Fibroblast of peridontal ligament (primary cell): ENCODE data around the gene CDYL2.

Source experiments
- DNase-seq: peaks from one replicate; pipeline ENCODE4 v3.0.0-alpha.2; 2010; ENCODE audit errors: extremely low read depth

CDYL2 gene

GRCh38 chr16:80705596-80705995 lies 98.8 kb downstream of the CDYL2 start:
- no peak for DNase-seq

GRCh38 chr16:80704751-80705505 lies 99.5 kb downstream of the CDYL2 start:
- DNase-seq: no peak

- DNase-seq: no peak
Observed at GRCh38 chr16:80703131-80704071, 101.0 kb downstream of the CDYL2 start.

- no peak for DNase-seq
Observed at GRCh38 chr16:80702696-80703095, 101.7 kb downstream of the CDYL2 start.

GRCh38 chr16:80700558-80700957 lies 103.8 kb downstream of the CDYL2 start:
- no peak for DNase-seq

- DNase-seq: no peak
Observed at GRCh38 chr16:80695020-80695419, 109.4 kb downstream of the CDYL2 start.

GRCh38 chr16:80693553-80693952 lies 110.8 kb downstream of the CDYL2 start:
- no peak for DNase-seq

GRCh38 chr16:80692270-80692669 lies 112.1 kb downstream of the CDYL2 start:
- DNase-seq: no peak

GRCh38 chr16:80691111-80691741 lies 113.2 kb downstream of the CDYL2 start:
- DNase-seq: no peak

- DNase-seq: no peak
Observed at GRCh38 chr16:80689487-80689886, 114.9 kb downstream of the CDYL2 start.

- no peak for DNase-seq
Observed at GRCh38 chr16:80687606-80688005, 116.8 kb downstream of the CDYL2 start.

- DNase-seq: no peak
Observed at GRCh38 chr16:80684906-80685305, 119.5 kb downstream of the CDYL2 start.

GRCh38 chr16:80684136-80684765 lies 120.1 kb downstream of the CDYL2 start:
- DNase-seq: no peak

- no peak for DNase-seq
Observed at GRCh38 chr16:80683646-80684045, 120.8 kb downstream of the CDYL2 start.

- DNase-seq: peak; percentile 71
Observed at GRCh38 chr16:80682421-80683070, 121.9 kb downstream of the CDYL2 start.

- no peak for DNase-seq
Observed at GRCh38 chr16:80681436-80681835, 123.0 kb downstream of the CDYL2 start.

GRCh38 chr16:80680839-80681238 lies 123.6 kb downstream of the CDYL2 start:
- no peak for DNase-seq

GRCh38 chr16:80680046-80680445 lies 124.4 kb downstream of the CDYL2 start:
- DNase-seq: no peak

- no peak for DNase-seq
Observed at GRCh38 chr16:80674884-80675283, 129.5 kb downstream of the CDYL2 start.

GRCh38 chr16:80672379-80672778 lies 132.0 kb downstream of the CDYL2 start:
- DNase-seq: no peak

- DNase-seq: no peak
Observed at GRCh38 chr16:80671281-80671849, 133.0 kb downstream of the CDYL2 start.
